GM18508 (cell line): Measurements from ENCODE around the gene MIEF2.
"Not testable (repeated sequence)": the region's sequence is repeated elsewhere in the genome, so short reads cannot be mapped to it uniquely, and the experiment has no call there.

Source experiments
- ATAC-seq: cut with Tn5 transposase; IDR thresholded peaks from one replicate; pipeline ENCODE4 v1.9.1; 2021; ENCODE audit warnings: moderate number of reproducible peaks; ENCODE audit not compliant: insufficient read depth, unreplicated experiment

Gene MIEF2

DNA sequence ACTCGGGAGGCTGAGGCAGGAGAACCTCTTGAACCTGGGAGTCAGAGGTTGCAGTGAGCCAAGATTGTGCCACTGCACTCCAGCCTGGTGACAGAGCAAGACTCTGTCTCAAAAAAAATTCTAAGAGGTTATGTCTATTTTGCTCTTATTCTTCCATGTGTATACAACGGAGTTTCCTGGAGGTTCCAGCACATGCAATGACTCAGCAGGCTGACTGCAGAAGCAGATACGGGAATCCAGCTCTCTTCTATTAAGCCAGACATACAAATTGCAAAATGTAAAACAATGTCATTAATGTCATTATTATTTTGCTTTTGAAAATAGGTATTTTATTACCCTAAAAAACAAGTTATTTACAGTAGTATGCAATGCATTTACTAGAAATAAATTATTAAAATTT, 18.4 kb downstream of the MIEF2 start:
- no peak for ATAC-seq

DNA sequence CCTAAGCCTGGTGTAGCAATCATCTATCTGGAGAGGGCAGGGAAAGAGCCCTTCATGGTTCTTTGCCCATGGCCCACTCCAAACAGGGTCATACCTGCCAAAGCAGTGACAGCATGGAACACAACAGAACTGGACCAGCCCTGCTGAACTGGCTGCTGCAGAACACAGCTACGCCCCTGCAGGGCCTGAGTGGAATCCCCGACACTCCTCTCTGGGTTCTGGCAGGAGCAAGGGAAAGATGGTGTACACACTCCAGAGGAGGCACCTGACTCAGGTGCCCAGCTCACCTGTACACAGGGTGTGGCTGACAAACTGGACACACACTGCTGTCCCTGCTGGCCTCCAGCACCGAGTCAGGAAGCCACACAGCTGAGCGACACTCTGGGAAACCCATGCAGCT, 19.8 kb downstream of the MIEF2 start:
- no peak for ATAC-seq

DNA sequence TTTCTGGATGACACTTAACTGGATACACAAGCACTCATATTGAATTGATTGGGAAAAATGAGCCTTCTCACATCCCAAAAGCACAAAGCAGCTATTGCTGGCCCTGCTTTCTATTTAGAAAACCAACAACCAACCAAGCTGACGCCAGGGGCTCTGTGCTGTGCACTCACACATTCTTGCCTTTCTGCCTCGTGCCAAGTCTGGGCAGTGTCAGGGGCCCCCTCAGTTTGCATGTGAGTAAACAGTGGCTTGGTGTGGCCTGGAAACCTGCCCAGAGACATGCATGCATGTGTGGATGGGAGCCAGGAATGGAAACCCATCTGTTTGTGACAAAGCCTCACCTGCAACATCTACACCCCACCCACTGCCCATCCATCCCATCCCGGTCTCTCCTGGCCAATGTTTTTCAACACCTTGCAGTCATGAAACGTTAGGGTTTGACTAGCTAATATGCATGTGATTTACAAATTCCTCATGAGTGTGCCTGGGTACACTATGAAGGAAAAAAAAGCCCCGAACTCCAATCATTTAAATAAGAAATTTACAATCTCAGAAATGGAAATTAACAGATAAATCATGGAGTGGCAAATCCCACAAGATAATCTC, 20.4 kb downstream of the MIEF2 start:
- no peak for ATAC-seq

DNA sequence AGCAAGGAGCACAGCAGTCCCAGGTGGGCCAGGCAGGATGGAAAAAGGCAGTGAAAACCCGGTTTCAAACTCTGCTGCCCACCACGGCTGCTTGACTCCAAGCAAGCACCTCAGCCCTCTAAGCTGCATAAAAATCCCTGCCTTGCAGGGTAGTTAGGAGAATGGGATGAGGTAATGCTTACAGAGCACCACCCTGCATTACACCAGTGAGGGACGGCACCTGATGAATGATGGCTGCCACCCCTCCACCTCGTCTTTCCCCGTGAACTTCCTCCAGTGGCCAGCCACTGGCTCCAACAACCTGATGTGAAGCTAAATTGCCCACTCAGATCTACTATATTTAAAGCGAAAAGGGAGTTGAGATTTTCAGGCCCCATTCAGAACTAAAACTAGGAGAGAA, 21.3 kb downstream of the MIEF2 start:
- no peak for ATAC-seq

DNA sequence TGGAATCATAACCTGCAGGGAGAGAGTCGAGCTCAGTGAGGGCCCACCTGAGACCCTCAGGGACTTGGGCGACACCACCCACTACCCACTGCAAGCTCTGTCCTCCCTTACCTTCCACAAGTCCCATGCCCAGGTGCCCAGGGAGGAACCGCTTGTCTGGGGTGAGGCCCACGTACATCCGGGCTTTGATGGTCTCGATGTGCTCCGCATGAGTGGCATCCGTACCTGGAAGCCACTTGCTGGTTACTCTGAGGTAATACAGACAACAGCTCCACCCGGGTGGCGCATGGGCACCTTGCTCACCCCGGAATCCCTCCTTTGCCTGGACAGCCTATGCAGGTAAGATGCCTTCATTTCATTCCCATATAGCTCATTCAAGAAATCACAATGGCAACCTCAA, 24.8 kb downstream of the MIEF2 start:
- ATAC-seq, result no peak

DNA sequence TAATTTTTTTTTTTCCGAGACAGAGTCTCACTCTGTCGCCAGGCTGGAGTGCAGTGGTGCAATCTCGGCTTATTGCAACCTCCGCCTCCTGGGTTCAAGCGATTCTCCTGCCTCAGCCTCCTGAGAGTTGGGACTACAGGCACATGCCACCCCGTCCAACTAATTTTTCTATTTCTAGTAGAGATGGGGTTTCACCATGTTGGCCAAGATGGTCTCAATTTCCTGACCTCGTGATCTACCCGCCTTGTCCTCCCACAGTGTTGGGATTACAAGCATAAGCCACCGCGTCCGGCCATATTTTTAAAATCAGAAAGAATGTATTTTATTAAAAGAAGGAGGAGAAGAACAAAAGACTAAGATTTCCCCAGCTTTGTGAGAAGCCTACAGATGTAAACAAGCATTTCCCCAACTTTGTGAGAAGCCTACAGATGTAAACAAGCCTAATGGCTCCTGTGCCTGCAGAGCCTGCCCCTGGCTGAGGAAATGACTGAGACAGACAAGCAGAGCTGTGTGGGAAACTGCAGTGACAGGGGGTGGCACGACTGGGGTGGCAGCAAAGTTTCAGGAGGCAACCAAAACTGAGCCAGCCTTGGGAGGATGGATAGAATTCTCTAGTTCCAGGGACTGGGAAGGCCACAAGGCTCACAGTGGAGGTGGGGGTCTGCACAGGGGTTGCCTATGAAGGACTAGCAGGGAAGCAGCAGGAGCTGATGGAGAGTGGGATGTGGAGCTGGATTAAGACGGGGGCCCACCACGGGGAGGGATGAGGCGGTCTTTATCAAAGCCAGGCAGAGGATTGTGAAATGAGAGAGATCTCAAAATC, 31.5 kb downstream of the MIEF2 start:
- ATAC-seq, result no peak

DNA sequence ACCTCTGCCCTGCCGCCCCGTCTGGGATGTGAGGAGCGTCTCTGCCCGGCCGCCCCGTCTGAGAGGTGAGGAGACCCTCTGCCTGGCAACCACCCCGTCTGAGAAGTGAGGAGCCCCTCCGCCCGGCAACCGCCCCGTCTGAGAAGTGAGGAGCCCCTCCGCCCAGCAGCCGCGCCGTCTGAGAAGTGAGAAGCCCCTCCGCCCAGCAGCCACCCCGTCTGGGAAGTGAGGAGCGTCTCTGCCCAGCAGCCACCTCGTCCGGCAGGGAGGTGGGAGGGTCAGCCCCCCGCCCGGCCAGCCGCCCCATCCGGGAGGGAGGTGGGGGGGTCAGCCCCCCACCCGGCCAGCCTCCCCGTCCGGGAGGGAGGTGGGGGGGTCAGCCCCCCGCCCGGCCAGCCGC, 37.6 kb downstream of the MIEF2 start:
- ATAC-seq, result not testable (repeated sequence)

DNA sequence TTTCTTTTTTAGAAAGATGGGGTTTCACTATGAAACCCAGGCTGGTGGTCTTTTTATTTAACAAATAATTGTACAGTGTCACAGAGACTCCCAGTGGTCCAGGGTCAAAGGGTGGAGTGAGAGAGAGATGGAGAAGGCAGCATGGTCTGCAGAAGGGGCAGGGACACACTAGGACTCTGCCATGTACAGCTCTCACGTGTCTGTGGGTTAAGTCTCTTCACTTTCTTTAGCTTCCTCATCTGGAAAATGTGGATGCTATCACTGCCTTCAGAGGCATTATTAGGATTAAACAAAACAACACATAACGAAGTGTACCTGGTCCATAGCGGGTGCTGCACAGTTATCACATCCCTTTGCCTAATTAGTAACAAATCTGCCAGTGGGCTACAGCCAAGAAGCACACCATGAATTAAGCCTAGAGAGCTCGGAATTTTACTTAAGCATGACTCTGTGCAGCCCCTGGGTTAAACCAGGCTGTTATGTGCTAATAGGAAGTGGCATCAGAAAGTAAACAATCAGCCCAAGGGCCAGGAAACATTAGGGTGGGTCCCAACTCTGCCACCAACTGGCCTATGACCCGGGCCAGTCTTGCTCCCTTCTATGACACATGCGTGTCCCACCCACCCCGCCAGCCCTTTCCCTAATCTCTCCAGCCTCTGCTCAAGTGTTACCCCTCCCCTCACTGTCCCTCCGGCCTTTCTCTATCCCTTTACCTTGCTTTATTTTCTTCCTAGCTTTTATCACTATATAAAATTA, 40.4 kb downstream of the MIEF2 start:
- ATAC-seq, result no peak

DNA sequence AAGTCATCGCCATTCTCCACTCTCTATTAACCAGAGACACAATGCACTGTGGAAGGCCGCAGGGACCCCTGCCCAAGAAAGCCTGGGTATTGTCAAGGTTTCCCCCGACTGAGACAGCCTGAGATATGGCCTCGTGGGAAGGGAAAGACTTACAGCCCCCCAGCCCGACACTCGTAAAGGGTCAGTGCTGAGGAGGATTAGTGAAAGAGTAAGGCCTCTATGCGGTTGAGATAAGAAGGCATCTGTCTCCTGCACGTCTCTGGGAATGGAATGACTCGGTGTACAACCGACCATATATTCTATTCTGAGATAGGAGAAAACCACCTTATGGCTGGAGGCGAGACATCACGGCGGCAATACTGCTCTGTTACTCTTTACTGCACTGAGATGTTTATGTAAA, 42.7 kb downstream of the MIEF2 start:
- ATAC-seq, result not testable (repeated sequence)

DNA sequence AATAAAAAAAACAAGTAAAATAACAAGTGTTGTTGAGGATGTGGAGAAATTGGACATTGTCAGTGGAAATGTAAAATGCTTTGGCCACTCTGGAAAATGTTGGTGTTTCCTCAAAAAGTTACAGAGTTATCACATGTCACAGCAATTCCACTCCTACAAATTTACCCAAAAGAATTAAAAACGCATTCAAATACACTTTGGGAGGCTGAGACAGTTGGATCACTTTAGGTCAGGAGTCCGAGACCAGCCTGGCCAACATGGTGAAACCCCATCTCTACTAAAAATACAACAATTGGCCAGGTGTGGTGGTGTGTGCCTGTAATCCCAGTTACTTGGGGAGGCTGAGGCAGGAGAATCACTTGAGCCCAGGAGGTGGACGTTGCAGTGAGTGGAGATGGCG, 48.7 kb downstream of the MIEF2 start:
- no peak for ATAC-seq

DNA sequence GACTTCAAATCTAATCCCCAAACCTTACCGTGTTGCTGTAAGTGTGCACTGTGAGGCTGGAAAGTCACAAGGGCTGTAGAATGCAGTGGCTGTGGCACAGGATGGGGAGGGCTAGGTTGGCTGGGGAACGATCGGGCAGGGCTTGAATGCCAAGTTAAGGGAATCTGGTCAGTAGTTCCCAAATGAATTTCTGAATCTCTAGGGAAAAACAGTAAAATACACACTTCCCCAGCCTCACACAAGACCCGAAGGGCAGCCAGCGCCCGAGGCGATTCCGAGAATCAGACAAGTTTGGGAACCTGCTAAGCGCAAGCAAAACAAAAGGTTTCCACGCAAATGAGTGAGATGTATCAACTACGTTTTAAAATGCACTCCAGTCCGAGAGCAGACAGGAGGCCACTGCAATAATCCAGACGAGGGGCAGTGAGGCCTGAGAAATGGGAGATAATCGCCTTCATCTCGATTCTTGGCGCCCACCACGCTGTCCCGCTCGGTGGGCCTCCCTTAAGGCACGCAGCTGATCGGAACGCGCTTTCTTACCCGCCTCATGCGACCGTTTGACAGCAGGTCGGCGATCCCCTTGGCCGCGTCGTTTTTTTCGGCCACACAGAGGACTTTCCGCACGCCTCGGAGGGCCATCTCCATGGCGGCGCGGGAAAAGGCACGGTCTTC, 53.7 kb downstream of the MIEF2 start:
- peak; percentile 13 for ATAC-seq

DNA sequence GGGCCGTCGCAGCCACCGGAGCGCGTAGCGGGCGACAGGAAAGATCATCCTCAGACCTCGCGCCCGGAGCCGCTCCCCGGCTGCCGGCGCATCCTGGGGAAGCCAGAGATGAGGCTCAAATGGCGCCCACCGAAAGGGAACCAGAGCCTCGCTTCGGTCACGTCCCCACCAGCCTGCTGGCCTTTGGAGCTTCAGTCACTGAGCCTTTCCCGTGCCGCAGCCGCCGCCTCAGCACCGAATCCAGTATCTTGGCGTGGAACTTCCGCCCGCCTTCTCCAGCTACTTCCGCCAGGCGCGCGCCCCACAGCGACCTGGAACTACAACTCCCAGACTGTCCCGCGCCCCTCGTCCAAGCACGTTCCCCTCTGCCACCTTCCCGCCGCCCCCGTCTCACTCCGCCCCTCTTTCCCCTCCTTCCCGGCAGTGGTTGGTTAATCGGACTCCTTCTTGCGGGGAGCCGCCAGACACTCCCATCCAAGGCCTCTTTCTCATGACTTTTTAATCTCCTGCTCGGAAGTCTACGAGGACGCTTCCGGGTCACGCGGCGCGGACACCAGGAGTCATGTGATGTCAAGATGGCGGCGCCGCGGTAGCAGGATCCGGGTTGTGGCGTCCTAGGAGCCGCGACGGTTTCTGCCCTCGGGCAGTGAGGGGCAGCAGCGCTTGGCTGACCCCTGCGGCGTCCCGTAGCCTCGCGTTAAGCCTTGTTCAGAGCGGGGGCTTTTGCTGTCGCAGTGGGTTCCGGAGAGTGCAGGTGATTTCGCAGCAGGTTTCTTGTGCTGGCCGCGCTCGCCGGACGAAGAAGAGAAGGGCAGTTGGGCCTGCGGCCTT, 54.5 kb downstream of the MIEF2 start, which contains the start of the genes SMCR8 and TOP3A:
SMCR8 (plus strand) TSS at position 563 of the 831 bp plus-strand sequence. CDS start 497 bp downstream, outside the sequence.
TOP3A (minus strand) TSS at position 264 of the 831 bp plus-strand sequence; CDS start at position 48, 216 bp downstream.
- peak; percentile 48 for ATAC-seq

DNA sequence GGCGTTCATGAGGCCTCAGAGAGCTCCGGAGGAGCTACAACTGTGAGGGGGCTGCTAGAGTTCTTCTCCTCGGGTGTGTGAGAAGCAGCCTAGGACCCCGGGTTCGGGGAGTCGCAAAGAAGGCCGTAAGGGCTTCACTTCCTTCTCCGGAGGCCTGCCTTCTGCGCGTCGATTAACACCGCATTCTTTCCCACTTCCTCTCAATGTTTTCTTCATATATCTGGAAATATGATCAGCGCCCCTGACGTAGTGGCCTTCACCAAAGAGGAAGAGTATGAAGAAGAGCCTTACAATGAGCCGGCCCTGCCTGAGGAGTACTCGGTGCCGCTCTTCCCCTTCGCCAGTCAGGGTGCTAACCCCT, 55.1 kb downstream of the MIEF2 start:
- ATAC-seq, result no peak

DNA sequence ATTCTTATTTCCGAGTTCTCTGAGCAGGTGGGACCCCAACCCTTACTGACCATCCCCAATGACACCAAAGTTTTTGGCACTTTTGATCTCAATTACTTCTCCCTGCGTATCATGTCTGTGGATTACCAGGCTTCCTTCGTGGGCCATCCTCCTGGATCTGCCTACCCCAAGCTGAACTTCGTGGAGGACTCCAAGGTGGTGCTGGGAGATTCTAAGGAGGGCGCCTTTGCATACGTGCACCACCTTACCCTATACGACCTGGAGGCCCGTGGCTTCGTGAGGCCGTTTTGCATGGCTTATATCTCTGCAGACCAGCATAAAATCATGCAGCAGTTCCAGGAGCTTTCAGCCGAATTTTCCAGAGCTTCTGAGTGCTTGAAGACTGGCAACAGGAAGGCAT, 55.5 kb downstream of the MIEF2 start:
- ATAC-seq, result no peak
